ENCODE measurements around the gene MNAT1. TPM values are rescaled to one million over a fixed set of nuclear protein-coding genes. Genes with fewer than 3 reads are reported as not detected.
A peak's percentile ranks its signal among the peaks of the same experiment; 100 is the strongest.

MNAT1 gene
- total RNA-seq, 1 donor: 59.9 TPM

DNA sequence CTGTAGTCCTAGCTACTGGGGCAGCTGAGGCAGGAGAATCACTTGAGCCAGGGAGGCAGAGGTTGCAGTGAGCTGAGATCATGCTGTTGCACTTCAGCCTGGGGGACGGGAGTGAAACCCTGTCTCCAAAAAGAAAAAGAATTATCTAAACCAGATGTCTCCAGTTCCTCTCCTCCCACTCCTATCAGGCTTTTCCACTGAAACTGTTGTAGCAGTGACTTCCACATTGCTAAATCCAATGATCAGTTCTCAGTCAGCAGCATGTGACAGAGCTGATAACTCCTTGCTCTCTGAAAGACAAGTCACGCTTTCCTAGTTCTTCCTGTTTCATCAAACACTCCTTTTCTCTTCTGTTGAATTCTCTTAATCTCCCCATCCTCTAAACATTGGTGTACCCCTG, 255.0 kb downstream of the MNAT1 start:
- H3K4me3 ChIP-seq (ENCODE audit: low read depth, low read length): no peak overlapping the region
- peak; percentile 57 for DNase-seq (ENCODE audit: low read depth)
- TF ChIP-seq, protein P1, sequence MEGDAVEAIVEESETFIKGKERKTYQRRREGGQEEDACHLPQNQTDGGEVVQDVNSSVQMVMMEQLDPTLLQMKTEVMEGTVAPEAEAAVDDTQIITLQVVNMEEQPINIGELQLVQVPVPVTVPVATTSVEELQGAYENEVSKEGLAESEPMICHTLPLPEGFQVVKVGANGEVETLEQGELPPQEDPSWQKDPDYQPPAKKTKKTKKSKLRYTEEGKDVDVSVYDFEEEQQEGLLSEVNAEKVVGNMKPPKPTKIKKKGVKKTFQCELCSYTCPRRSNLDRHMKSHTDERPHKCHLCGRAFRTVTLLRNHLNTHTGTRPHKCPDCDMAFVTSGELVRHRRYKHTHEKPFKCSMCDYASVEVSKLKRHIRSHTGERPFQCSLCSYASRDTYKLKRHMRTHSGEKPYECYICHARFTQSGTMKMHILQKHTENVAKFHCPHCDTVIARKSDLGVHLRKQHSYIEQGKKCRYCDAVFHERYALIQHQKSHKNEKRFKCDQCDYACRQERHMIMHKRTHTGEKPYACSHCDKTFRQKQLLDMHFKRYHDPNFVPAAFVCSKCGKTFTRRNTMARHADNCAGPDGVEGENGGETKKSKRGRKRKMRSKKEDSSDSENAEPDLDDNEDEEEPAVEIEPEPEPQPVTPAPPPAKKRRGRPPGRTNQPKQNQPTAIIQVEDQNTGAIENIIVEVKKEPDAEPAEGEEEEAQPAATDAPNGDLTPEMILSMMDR (IDR thresholded peaks at IDR 0.05; ENCODE audit: insufficient read depth, low read length): no peak

- DNase-seq (ENCODE audit: low read depth): no peak
- no peak overlapping the region for H3K4me3 ChIP-seq (ENCODE audit: low read depth, low read length)
- TF ChIP-seq, protein P1 (IDR thresholded peaks at IDR 0.05; ENCODE audit: insufficient read depth, low read length): no peak
Measured at GRCh38 chr14:60998617-60999016, 264.1 kb downstream of the MNAT1 start.

GRCh38 chr14:60999536-60999935, 265.0 kb downstream of the MNAT1 start:
- no peak for DNase-seq (ENCODE audit: low read depth)
- H3K4me3 ChIP-seq (ENCODE audit: low read depth, low read length): no peak overlapping the region
- TF ChIP-seq, protein P1 (IDR thresholded peaks at IDR 0.05; ENCODE audit: insufficient read depth, low read length): no peak

DNA sequence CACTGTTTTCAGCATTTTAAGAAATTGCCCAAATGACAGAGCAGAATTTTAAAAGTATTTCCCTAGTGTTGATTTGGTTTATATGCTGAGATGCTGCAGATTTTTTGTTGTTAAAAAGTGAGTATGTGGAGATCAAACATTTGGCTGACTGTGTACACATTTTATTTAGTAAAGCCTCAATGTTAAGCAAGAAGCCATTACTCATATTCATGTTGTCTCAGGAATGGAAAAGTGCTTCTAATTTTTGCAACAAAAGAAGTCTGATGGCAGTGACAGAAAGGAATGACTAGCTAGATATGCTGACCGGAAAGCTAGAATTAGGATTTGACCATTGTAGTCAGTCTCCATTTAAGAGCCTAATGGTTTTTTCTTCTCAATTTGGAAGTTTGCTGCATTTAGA, 269.0 kb downstream of the MNAT1 start:
- peak; percentile 45 for DNase-seq (ENCODE audit: low read depth)
- no peak overlapping the region for H3K4me3 ChIP-seq (ENCODE audit: low read depth, low read length)
- TF ChIP-seq, protein P1 (IDR thresholded peaks at IDR 0.05; ENCODE audit: insufficient read depth, low read length): no peak

DNA sequence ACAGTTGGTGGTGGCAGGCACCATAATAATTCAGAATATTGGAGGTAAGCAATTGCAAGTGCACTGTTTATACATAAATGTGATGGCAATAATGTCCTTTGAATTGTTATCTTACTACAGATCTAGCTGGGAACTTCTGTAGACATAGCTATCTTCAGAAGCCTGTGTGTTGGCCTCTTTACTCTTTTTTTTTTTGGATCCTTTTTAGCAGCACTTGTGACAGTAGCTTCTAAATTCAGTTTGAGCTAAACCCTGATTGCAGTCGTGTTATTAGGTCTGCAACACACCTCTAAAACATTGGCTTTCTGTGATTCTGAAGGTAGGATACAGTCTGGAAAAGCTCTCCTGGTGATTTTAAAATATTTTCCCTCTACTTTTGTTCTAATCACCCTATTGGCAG, 285.0 kb downstream of the MNAT1 start:
- H3K4me3 ChIP-seq (ENCODE audit: low read depth, low read length): no peak overlapping the region
- TF ChIP-seq, protein P1 (IDR thresholded peaks at IDR 0.05; ENCODE audit: insufficient read depth, low read length): no peak
- no peak for DNase-seq (ENCODE audit: low read depth)

Small RNA genes within 50 kb of the gene (small RNA-seq; reads per million reads assigned to genes)
- not detected for gene RNU6-398P

Other genes with a start within 250 kb of the MNAT1 start
- 0.18 and 0.41 TPM in 2 replicates for gene C14orf39, start 248.7 kb upstream of the MNAT1 start, total RNA-seq (ENCODE audit: low replicate concordance)
- gene SIX6, start 225.6 kb upstream of the MNAT1 start, total RNA-seq (ENCODE audit: low replicate concordance): not detected in 2 replicates
- 4.6 and 9.6 TPM in 2 replicates for gene SIX1, start 85.3 kb upstream of the MNAT1 start, total RNA-seq (ENCODE audit: low replicate concordance)
- gene SIX4, start 10.4 kb upstream of the MNAT1 start, total RNA-seq (ENCODE audit: low replicate concordance): 4.0 and 16.3 TPM in 2 replicates
- gene TRMT5, start 246.3 kb downstream of the MNAT1 start, total RNA-seq (ENCODE audit: low replicate concordance): 18.6 and 23.9 TPM in 2 replicates
- gene SLC38A6, start 246.5 kb downstream of the MNAT1 start, total RNA-seq (ENCODE audit: low replicate concordance): 74.9 and 225 TPM in 2 replicates

All from fibroblast of the aortic adventitia (primary cell).